ENCODE data around the gene ASAP2.

ASAP2 gene

DNA sequence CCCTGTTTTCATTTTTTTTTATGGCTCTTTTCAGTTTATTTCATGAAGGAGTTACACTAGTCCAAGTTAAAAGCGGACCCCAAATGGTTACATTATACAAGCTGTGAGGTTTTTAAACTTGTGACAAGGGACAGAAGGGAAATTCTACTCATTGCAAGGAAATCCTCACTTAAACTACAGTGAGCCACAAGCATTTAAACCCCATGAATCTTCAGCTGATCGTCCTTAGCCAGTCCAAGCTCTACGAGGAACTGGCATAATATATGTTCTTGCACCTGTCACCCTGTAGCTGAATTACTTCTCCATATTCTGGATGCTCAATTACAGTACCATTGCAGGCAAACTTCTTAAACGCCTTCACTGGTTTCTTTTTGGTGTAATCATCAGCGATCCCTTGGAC is 64.5 kb downstream of the ASAP2 start:
- no peak overlapping the region for H3K4me3 ChIP-seq (IDR thresholded peaks at IDR 0.05; ENCODE audit: insufficient read depth, low read depth, low read length)

DNA sequence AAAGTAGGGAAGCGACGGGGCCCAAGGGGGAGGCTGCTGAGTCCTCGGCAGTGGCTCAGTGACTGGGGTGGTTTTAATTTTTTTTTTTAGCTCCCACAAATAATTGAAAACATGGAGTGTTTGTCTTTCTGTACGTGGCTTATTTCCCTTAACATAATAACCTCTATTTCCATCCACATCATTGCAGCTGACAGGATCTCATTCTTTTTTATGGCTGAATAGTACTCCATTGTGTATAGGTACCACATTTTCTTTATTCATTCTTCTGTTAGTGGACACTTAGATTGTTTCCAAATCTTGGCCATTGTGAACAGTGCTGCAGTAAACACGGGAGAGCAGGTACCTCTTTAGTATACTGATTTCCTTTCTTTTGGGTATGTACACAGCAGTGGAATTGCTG is 65.1 kb downstream of the ASAP2 start:
- H3K36me3 ChIP-seq (ENCODE audit: insufficient read depth), result no peaks in the 10 kb centered on the region
- no peaks in the 10 kb centered on the region for H3K79me2 ChIP-seq (ENCODE audit: insufficient read depth, low read depth)
- no peaks in the 10 kb centered on the region for H3K4me1 ChIP-seq (ENCODE audit: low read depth, poor library complexity, severe bottlenecking)
- no peak overlapping the region for H3K4me3 ChIP-seq (IDR thresholded peaks at IDR 0.05; ENCODE audit: insufficient read depth, low read depth, low read length)
- H3K9ac ChIP-seq, result no peak overlapping the region
- TF ChIP-seq, protein P1, sequence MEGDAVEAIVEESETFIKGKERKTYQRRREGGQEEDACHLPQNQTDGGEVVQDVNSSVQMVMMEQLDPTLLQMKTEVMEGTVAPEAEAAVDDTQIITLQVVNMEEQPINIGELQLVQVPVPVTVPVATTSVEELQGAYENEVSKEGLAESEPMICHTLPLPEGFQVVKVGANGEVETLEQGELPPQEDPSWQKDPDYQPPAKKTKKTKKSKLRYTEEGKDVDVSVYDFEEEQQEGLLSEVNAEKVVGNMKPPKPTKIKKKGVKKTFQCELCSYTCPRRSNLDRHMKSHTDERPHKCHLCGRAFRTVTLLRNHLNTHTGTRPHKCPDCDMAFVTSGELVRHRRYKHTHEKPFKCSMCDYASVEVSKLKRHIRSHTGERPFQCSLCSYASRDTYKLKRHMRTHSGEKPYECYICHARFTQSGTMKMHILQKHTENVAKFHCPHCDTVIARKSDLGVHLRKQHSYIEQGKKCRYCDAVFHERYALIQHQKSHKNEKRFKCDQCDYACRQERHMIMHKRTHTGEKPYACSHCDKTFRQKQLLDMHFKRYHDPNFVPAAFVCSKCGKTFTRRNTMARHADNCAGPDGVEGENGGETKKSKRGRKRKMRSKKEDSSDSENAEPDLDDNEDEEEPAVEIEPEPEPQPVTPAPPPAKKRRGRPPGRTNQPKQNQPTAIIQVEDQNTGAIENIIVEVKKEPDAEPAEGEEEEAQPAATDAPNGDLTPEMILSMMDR (conservative IDR thresholded peaks at IDR 0.05; ENCODE audit: low read depth, low read length), result no peak
- no peaks in the 10 kb centered on the region for H4K20me1 ChIP-seq (ENCODE audit: insufficient read depth)
- no peaks in the 10 kb centered on the region for H3K27me3 ChIP-seq (ENCODE audit: insufficient read depth, low read depth)
- no peak overlapping the region for H2AFZ ChIP-seq (ENCODE audit: low read depth)
- H3K4me2 ChIP-seq, result no peak overlapping the region
- no peak overlapping the region for H3K27ac ChIP-seq

More for the DNA sequence above, 64.5 kb downstream of the ASAP2 start:
- Histone ChIP-seq H2AFZ (ENCODE audit: low read depth) (no peak overlapping the region), H3K9ac (no peak overlapping the region), H3K4me1 (ENCODE audit: low read depth, poor library complexity, severe bottlenecking) (no peaks in the 10 kb centered on the region), H3K36me3 (ENCODE audit: insufficient read depth) (no peaks in the 10 kb centered on the region), H3K27ac (no peak overlapping the region), H3K27me3 (ENCODE audit: insufficient read depth, low read depth) (no peaks in the 10 kb centered on the region), H4K20me1 (ENCODE audit: insufficient read depth) (no peaks in the 10 kb centered on the region), H3K79me2 (ENCODE audit: insufficient read depth, low read depth) (no peaks in the 10 kb centered on the region), H3K4me2 (no peak overlapping the region)
- TF ChIP-seq, protein P1 (conservative IDR thresholded peaks at IDR 0.05; ENCODE audit: low read depth, low read length), result no peak

DNA sequence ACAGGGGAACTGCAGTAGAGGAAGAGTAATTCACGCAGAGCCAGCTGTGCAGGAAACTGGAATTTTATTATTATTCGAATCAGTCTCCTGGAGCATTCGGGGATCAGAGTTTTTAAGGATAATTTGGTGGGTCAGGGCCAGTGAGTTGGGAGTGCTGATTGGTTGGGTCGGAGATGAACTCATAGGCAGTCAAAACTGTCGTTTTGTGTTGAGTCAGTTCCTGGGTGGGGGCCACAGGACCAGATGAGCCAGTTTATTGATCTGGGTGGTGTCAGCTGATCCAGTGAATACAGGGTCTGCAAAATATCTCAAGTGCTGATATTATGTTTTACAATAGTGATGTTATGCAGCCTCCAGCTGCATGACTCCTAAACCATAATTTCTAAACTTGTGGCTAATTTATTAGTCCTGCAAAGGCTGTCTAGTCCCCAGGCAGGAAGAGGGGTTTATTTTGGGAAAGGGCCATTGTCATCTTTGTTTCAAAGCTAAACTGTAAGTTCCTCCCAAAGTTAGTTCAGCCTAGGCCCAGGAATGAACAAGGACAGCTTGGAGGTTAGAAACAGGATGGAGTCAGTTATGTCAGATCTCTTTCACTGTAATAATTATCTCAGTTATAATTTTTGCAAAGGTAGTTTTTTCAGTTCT is 67.0 kb downstream of the ASAP2 start:
- no peaks in the 10 kb centered on the region for H3K79me2 ChIP-seq (ENCODE audit: insufficient read depth, low read depth)
- H3K4me2 ChIP-seq, result no peak overlapping the region
- H2AFZ ChIP-seq (ENCODE audit: low read depth), result no peak overlapping the region
- TF ChIP-seq, protein P1 (conservative IDR thresholded peaks at IDR 0.05; ENCODE audit: low read depth, low read length), result no peak
- no peaks in the 10 kb centered on the region for H3K27me3 ChIP-seq (ENCODE audit: insufficient read depth, low read depth)
- H3K4me1 ChIP-seq (ENCODE audit: low read depth, poor library complexity, severe bottlenecking), result no peaks in the 10 kb centered on the region
- no peak overlapping the region for H3K27ac ChIP-seq
- no peaks in the 10 kb centered on the region for H3K36me3 ChIP-seq (ENCODE audit: insufficient read depth)
- no peak overlapping the region for H3K4me3 ChIP-seq (IDR thresholded peaks at IDR 0.05; ENCODE audit: insufficient read depth, low read depth, low read length)
- H4K20me1 ChIP-seq (ENCODE audit: insufficient read depth), result no peaks in the 10 kb centered on the region
- H3K9ac ChIP-seq, result no peak overlapping the region

DNA sequence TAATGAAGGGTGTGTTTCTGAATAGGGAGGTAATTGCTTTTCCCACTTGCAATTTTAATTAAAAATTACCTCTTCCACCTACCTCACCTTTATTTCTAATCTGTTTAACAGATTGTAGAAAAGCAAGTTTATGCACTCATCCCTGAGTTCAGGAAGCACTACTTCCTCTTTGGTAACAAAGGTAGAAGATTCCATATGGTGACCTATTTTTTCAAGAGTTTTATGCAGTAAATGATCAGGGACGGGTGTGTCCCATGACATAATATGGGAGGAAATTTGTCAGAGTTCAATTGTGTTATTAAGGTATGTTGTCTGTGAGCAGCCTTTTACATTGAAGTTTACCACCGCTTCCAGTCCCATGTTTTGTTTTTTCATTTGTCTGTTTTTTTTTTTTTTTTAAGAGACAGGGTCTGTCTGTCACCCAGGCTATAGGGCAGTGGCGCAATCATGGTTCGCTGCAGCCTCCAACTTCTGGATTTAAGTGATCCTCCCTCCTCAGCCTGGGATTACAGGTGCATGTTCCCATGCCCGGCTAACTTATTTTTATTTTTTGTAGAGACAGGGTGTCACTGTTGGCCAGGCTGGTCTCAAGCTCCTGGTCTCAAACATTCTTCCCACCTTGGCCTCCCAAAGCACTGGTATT is 68.2 kb downstream of the ASAP2 start:
- TF ChIP-seq, protein P1 (conservative IDR thresholded peaks at IDR 0.05; ENCODE audit: low read depth, low read length), result no peak
- Histone ChIP-seq H3K9ac (no peak overlapping the region), H3K36me3 (ENCODE audit: insufficient read depth) (no peaks in the 10 kb centered on the region), H3K27ac (no peak overlapping the region), H3K4me2 (no peak overlapping the region), H4K20me1 (ENCODE audit: insufficient read depth) (no peaks in the 10 kb centered on the region), H3K27me3 (ENCODE audit: insufficient read depth, low read depth) (no peaks in the 10 kb centered on the region), H3K79me2 (ENCODE audit: insufficient read depth, low read depth) (no peaks in the 10 kb centered on the region), H3K4me1 (ENCODE audit: low read depth, poor library complexity, severe bottlenecking) (no peaks in the 10 kb centered on the region), H3K4me3 (IDR thresholded peaks at IDR 0.05; ENCODE audit: insufficient read depth, low read depth, low read length) (no peak overlapping the region), H2AFZ (ENCODE audit: low read depth) (no peak overlapping the region)

Data from KMS-11 (cell line).